SK-N-SH (cell line): Measurements from ENCODE around the gene TRPC4.

ENCODE experiments used
- CHD2 ChIP-seq: fragments of 150-350 bp; IDR thresholded peaks from 2 replicates; pipeline ENCODE4 v1.6.1; 2018; ENCODE audit warnings: low read length; ENCODE audit not compliant: partially characterized antibody
- EZH2phosphoT487 ChIP-seq: fragments of 200-600 bp; sonication (generic); IDR thresholded peaks from 2 replicates; pipeline ENCODE4 v1.6.1; 2017; ENCODE audit warnings: low read depth, mixed run types, mild to moderate bottlenecking, antibody characterized with exemption, moderate library complexity, borderline replicate concordance
- FOXM1 ChIP-seq: IDR thresholded peaks from 2 replicates; pipeline ENCODE4 v1.4.0; 2012; ENCODE audit warnings: low read depth, mild to moderate bottlenecking
- GABPA ChIP-seq: IDR thresholded peaks from 2 replicates; pipeline ENCODE4 v1.4.0; 2012; ENCODE audit warnings: low read depth, mild to moderate bottlenecking
- POLR2AphosphoS5 ChIP-seq: IDR thresholded peaks from 2 replicates; pipeline ENCODE4 v1.6.1; 2012; ENCODE audit warnings: low read depth, low read length
- RAD21 ChIP-seq: IDR thresholded peaks from 2 replicates; pipeline ENCODE4 v1.6.1; 2012; ENCODE audit warnings: mild to moderate bottlenecking, low read length
- SIN3A ChIP-seq: IDR thresholded peaks from 2 replicates; pipeline ENCODE4 v1.6.1; 2012; ENCODE audit warnings: low read depth, mild to moderate bottlenecking, low read length, moderate library complexity, borderline replicate concordance
- TCF12 ChIP-seq: IDR thresholded peaks from 2 replicates; pipeline ENCODE4 v1.4.0; 2012
- USF1 ChIP-seq: IDR thresholded peaks from 2 replicates; pipeline ENCODE4 v1.4.0; 2012; ENCODE audit warnings: low read depth, borderline replicate concordance
- YY1 ChIP-seq: IDR thresholded peaks from 2 replicates; pipeline ENCODE4 v1.4.0; 2012; ENCODE audit warnings: low read depth, mild to moderate bottlenecking
- TF ChIP-seq, protein P1 (sequence below): fragments of 200-600 bp; sonication (generic); IDR thresholded peaks from 2 replicates; pipeline ENCODE4 v1.6.1; 2017; ENCODE audit warnings: antibody characterized with exemption, mild to moderate bottlenecking, moderate library complexity
- TF ChIP-seq, protein P2 (sequence below): IDR thresholded peaks from 2 replicates; pipeline ENCODE4; 2012
- TF ChIP-seq, protein P3 (sequence below): IDR thresholded peaks from 2 replicates; pipeline ENCODE4 v1.4.0; 2012; ENCODE audit warnings: low read depth

DNA sequence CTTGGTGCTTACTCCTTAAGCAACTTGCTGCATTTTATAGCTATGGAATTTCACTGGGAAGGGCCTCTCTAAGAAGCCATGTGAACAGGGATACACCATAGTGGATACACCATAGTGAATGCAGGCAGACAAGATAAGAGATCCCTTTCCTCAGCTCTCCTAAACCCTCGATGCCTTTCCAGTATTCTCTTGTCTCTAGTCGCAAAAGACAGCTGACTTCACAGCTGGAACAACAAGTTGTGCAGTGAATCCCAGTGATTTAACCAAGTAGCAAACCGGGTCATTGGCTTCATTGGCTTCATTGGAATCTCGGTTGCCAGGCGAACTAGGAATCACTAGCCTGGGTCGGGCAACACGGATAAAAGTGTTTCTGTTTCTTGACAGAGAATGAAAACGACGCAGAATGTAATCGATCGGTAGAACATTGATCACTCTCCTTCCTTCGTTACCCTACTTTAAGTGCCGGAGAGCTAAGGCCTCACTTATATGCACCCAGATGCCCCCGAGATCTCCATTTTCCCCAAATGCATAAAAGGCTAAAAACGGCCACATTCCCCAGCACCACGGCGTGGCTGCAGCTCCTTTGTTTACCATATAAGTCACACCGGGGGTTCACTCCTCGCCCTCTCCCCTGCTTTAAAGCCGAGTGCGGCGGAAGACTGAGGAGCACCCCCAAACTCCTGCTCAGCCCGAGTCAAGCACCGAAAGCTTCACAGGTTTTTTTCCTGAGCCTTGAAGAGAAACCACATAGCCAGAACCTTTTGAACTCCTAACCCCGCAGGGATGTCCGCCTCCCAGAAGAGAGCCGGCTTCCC, 674 bp downstream of the TRPC4 start:
- TF ChIP-seq TCF12 (no peak), SIN3A (no peak), POLR2AphosphoS5 (no peak), YY1 (no peak), CHD2 (no peak), EZH2phosphoT487 (no peak; the same call in 1 of the 2 replicates), GABPA (no peak), FOXM1 (no peak), RAD21 (no peak), USF1 (no peak)
- TF ChIP-seq, protein P1, sequence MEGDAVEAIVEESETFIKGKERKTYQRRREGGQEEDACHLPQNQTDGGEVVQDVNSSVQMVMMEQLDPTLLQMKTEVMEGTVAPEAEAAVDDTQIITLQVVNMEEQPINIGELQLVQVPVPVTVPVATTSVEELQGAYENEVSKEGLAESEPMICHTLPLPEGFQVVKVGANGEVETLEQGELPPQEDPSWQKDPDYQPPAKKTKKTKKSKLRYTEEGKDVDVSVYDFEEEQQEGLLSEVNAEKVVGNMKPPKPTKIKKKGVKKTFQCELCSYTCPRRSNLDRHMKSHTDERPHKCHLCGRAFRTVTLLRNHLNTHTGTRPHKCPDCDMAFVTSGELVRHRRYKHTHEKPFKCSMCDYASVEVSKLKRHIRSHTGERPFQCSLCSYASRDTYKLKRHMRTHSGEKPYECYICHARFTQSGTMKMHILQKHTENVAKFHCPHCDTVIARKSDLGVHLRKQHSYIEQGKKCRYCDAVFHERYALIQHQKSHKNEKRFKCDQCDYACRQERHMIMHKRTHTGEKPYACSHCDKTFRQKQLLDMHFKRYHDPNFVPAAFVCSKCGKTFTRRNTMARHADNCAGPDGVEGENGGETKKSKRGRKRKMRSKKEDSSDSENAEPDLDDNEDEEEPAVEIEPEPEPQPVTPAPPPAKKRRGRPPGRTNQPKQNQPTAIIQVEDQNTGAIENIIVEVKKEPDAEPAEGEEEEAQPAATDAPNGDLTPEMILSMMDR = no peak
- TF ChIP-seq, protein P2, sequence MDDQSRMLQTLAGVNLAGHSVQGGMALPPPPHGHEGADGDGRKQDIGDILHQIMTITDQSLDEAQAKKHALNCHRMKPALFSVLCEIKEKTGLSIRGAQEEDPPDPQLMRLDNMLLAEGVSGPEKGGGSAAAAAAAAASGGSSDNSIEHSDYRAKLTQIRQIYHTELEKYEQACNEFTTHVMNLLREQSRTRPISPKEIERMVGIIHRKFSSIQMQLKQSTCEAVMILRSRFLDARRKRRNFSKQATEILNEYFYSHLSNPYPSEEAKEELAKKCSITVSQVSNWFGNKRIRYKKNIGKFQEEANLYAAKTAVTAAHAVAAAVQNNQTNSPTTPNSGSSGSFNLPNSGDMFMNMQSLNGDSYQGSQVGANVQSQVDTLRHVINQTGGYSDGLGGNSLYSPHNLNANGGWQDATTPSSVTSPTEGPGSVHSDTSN = no peak
- TF ChIP-seq, protein P3, sequence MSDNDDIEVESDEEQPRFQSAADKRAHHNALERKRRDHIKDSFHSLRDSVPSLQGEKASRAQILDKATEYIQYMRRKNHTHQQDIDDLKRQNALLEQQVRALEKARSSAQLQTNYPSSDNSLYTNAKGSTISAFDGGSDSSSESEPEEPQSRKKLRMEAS = no peak
